ENCODE measurements around the gene EBLN2. TPM values are rescaled to one million over a fixed set of nuclear protein-coding genes. Genes with fewer than 3 reads are reported as not detected.

EBLN2 gene
- polyA plus RNA-seq (ENCODE audit: insufficient read length in 10 of 10), result 1 to 10 TPM; 1.3 to 6.5 (median 2.1) TPM
- long read RNA-seq, donor 1, partial matches to known transcripts, result 0 of 1 reads
- long read RNA-seq, donor 1, other reads (novel, unspliced or antisense), result 0 of 1 reads
- long read RNA-seq, donor 2, result 0 reads
- long read RNA-seq, donor 3, partial matches to known transcripts, result 0 of 1 reads
- long read RNA-seq, donor 3, other reads (novel, unspliced or antisense), result 0 of 1 reads
- long read RNA-seq, donor 4, partial matches to known transcripts, result 0 of 1 reads
- long read RNA-seq, donor 4, other reads (novel, unspliced or antisense), result 0 of 1 reads
- long read RNA-seq, donor 5, partial matches to known transcripts, result 0 of 4 reads
- long read RNA-seq, donor 5, other reads (novel, unspliced or antisense), result 0 of 4 reads
- long read RNA-seq, donor 6, result 0 reads
- long read RNA-seq, donor 7, result 0 reads
- long read RNA-seq, donor 8, result 0 reads
- long read RNA-seq, donor 9, partial matches to known transcripts, result 0 of 1 reads
- long read RNA-seq, donor 9, other reads (novel, unspliced or antisense), result 0 of 1 reads

DNA sequence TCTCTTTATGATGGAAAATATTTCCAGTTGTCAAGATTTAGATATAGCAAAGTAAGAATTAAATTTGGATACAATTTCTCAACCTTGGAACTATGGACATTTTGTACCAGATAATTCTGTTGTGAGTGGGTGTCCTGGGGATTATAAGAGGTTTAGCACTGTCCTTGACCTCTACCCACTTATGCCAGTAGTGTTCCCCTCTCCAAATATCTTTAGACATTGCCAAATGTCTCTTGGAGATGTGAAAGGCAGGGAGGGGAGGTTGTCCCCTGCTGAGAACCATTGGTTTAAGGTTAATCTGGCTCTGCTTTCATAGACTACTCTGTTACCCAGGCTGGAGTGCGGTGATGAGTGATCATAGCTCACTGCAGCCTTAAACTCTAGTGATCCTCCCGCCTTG is at the start of gene EBLN2:
Gene EBLN2, plus strand, starts transcription at position 244 of the 400 bp plus-strand sequence. CDS start 423 bp downstream, outside the sequence.
- DNase-seq, result no peak

DNA sequence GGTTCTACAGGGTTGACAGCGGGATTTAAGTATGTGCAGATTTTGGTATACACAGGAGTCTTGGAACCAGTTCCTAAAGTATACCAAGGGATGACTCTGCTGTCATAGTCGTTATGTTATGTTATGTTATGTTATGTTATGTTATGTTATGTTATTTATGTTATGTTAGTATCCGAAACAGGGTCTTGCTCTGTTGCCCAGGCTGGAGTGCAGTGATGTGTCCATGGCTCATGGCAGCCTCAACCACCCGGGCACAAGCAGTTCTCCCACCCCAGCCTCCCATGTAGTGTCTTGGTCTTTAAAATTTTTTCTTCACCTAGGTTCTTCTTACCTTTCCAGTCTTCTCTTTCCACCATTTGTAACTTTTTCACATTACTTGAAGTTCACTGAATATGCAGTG is 43.2 kb upstream of the EBLN2 start:
- no peak for DNase-seq

DNA sequence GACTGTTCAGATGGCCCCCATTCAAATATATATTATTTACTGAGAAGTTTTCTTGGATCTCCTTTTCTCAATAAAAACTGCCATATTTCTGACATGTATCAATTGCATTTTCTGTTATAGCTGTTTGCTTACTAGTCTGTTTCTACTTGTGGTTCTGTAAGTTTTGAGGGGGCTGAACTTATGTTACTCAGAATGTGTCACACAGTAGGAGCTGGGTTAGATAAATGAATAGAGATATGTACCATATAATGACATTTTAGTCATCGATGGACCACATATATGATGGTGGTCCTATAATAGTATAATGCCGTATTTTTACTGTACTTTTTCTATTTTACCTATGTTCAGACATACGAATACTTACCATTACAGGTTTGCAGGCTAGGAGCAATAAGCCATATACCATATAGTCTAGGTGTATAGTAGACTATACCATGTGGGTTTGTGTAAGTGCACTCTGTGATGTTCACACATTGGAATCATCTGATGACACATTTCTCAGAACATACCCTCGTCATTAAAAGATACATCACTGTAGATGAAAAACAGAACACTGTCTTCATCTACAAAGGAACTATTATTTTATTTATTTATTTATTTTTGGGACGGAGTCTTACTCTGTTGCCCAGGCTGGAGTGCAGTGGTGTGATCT is 42.5 kb upstream of the EBLN2 start:
- no peak for DNase-seq

DNA sequence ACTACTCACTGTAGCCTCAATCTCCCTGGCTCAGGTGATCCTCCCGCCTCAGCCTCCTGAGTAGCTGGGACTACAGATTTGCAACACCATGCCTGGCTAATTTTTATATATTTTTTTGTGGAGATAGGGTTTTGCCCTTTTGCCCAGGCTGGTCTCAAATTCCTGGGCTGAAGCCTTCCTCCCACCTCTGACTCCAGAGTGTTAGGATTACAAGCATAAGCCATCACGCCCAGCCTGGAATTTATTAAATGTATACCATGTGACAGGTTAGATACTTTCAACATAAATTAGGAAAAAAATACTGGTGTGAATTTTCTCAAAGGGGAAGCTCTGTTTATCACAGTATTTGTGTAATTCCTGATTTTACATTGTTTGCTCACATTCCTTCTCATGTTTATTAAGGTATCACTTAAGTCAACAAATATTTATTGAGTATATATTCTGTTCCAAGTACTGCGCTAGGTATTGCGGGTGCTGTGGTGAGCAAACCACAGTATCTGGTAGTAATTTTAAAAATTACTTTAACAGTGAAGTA is 40.1 kb upstream of the EBLN2 start:
- no peak for DNase-seq

DNA sequence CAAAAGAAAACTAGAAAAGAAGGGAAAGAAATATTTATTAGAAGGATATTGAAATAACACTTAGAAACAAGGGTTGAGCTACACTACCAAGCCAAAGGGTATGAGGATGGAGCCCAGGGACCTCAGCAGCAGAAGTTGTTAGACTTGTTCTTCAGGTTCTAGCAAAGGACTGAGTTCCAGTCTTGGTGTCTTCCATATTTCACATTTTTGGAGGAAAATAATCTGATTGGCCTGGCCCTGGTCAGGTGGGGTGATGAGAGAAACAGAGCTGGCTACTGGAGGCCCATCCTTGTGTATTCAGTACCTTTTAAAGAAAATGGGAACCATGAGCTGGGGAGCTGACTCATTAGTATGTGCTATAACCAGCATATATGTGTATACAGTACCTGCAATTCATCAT is 36.6 kb upstream of the EBLN2 start:
- DNase-seq, result no peak

DNA sequence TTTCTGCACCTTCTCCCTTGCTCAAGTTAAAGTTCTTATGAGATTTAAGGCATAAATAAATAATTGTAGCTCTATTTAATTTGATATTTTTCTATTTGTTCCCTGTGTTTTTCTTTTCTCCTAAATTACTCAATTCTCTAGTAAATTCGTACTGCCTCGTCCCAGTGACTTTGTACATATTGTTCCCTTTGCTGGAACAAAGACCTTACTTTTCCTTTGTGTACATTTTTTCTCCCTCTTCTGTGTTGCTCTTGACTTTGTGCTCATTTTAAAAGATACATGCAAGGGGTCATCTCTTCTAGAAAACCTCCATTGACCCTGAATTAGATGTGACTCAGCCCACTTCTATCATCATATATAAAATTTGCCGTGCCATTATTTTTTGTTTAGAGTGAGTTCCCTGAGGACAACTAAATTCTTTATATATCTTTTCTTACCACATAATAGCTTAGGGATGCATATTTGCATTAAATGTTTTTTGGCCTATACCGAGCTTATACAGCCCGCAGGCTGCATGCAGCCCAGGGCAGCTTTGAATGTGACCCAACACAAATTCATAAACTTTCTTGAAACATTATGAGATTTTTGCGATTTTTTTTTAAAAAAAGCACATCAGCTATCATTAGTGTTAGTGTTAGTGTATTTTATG is 35.2 kb upstream of the EBLN2 start:
- DNase-seq, result no peak

DNA sequence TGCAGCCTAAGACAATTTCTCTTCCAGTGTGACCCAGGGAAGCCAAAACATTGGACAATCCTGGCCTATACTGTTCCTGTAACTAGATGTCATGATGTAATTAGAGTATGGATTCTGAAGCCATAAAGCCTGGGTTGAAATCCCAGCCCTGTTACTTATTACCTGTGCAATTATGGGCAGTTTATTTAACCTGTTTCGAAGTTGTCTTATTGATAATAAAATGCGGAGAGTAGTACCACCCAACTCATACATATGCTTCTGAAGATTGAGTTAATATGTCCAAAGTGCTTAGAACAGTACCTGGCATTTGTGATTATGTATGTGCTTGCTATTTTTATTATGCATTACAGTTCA is 34.7 kb upstream of the EBLN2 start:
- DNase-seq, result no peak

DNA sequence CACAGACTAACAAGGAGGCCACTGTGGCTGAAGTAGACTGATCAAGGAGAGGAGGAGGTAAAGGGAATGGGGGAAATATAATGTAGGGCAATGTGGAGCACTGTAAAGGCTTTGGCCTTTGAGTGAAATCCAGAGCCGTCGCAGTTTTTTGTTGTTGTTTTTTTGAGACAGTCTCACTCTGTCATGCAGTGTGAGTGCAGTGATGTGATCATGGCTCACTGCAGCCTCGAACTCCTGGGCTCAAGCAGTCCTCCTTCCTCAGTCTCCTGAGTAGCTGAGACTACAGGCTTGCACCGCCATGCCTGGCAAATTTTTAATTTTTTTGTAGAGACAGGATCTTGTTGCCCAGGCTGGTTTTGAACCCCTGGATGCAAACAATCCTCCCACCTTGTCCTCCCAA is 32.7 kb upstream of the EBLN2 start:
- no peak for DNase-seq

DNA sequence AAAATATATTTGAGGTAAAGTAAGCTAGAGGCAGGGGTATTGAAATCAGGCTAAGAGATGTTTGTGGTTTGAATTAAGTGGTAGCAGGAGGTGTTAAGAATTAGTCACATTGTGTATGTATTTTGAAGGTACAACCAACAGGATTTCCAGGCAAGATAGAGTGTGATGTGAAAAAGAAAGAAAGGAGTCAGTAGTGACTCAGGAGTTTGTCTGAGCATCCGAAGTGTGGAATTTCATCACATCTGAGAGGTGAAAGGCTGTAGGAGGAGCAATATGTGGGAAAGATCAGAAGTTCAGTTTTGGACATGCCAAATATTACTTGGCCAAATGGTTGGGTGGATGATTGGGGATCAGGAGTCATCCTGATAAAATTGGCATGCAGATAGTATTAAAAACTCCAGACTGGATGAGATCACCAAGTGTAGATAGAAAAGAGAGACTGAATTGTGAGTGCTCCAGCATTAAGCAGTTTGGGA is 32.1 kb upstream of the EBLN2 start:
- DNase-seq, result peak; percentile 21 to 68 (median 37)

DNA sequence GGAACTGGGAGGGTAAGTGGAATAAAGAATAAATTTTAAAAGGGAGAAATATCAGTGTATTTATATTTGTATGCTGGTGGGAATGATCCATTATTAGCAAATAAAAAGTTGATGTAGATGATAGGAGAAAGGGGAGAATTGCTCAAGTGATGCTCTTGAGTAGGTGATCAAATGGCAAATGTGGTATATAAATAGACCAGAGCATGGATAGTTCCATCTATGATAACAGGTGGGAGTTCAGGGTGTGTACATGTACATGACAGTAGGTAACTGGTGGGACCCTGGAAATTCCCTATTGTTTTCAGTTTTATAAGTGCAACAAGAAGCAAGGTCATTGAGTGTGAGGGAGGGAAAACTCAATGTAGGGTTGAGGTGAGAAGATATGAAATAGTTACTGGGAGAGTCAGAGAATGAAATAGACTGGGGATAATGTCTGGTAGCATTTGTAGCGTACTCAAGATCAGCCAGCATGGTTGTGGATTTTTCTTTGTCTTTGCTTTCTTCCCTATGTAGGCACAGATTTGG is 31.3 kb upstream of the EBLN2 start:
- no peak for DNase-seq

DNA sequence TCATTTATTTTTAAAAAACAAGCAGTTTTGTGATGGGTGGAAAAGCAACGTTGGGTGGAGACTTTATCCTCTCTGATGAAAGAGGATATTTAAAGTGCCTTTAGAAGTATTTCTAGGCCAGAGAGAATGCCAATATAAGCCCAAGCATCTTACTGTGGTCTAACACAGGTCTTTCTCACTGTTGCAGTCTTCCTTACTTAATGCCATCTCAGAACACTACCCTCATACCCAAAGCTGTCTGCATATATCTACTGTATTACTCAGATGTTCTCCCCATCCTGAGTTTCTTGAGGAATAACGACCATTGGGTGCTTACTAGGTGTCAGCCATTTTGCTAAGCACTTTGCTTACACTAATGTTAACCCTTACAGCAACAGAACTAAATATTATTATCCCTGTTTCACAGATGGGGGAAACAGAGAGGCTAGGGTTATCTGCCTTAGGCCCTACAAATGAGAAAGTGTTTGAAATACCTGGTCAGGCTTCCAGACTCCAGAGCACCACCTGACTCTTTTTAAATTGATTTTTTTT is 29.8 kb upstream of the EBLN2 start:
- no peak for DNase-seq

DNA sequence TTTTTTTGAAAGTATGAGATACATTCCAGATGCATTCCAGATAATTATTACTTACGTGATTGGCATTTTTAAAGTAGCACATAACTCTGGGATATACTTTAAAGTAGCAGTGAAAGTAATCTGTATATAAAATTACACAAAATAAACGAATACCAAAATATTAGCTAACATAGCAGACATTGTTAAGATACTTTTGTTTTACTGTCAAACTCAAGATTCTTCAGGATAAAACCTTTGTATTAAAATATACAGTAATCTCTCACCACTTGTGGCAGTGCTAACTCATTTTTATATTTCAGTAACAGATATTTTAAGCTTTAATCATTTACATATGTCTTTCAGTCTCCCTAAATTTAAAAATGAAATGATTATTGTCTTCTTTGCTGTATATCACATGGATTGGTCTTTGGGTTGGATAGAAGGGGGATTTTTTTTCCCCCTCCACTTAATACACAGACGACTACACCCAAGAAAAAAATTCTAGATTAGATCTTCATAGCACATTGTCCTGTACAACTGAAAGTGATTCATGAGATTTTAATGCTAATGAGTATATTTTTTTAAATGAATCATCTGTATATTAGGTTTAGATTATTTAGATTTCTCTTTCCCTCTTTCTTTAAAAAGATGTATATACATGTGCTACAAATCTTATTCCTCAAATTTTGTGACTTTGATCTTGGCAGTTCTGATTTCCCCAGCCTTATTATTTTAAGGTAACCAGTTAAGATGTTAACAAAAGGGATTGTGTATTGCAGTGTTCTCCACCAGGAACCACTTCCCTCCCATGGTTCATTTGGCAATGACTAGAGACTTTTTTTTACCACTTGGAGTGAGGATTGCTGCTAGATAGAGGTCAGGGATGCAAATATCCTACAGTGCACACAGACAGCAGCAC is 24.5 kb upstream of the EBLN2 start:
- DNase-seq, result no peak

DNA sequence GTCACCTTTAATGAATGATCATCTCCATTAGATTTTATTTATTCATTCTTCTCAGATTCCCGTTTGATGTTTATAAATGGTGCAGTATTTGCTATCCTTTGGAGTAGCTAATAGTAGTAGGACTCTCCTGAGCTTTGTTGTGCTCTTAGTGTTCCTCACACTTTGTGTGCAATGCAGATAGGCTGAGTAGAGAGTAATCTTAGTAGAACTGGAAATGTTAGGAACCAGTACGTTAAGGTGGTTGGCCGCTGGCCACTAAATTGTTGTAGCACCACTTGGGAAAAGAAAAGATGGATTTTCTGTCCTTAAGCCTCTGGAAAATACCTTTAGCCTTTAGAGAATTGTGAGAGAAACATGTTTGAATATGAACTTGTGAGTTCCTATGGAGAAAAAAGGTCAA is 19.9 kb upstream of the EBLN2 start:
- DNase-seq, result peak in 1 of 3 donors; percentile 8

DNA sequence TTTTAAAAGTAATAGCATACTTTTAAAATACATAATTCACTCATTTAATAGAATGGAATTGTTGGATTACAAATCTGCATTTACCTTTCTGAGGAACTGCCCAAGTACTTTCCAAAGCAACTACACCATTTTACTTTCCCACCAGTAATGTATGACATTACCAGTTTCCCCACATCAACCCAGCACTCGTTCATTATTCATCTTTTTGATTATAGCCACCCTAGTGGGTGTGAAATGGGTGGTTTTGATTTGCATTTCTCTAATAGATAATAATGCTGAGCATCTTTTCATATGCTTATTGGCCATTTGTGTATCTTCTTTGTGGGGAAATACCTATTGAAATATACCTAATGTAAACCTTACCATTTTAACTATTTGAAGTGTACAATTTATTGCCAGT is 18.0 kb upstream of the EBLN2 start:
- DNase-seq, result no peak

DNA sequence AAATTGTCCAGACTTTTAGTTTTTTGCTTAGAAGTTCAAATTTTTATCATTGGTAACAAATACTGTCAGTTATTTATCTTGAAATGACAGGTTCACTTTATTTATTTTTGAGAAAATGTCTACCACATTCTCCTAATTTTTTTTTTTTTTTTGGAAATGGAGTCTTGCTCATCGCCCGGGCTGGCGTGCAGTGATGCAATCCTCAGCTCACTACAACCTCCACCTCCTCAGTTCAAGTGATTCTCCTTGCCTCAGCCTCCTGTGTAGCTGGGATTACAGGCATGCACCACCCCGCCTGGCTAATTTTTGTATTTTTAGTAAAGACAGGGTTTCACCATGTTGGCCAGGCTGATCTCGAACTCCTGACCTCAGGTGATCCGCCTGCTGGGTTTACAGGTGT is 16.1 kb upstream of the EBLN2 start:
- DNase-seq, result no peak

DNA sequence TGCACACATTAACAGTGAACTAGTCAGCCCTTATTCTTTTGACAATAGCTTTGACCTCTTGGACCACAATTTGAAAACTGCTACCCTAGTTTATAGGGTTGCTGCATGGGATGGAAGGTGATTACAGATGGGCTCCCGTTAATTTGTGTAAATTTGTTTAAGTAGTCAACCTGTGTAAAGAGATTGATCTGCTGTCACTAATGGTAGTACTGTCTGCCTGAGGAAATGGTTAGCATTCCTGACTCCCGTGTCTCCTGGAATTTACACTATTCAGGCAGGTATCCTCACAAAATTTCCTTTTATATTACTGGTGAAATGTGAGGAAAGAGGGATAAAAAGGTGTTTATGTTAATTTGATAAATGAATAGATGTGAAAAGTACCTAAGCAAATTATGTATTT is 15.3 kb upstream of the EBLN2 start:
- no peak for DNase-seq

DNA sequence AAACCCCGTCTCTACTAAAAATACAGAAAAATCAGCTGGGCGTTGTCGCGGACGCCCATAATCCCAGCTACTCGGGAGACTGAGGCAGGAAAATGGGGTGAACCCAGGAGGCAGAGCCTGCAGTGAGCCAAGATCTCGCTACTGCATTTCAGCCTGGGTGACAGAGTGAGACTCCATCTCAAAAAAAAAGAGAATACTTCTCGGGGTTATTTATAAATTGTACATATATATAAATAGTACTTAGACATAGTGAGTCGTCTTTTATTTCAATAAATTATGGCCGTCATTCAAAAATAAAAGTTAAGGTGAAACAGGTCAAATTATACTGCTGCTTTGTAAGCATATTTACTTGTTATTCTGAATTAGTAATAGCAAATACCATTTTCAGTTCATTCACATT is 12.1 kb upstream of the EBLN2 start:
- no peak for DNase-seq

DNA sequence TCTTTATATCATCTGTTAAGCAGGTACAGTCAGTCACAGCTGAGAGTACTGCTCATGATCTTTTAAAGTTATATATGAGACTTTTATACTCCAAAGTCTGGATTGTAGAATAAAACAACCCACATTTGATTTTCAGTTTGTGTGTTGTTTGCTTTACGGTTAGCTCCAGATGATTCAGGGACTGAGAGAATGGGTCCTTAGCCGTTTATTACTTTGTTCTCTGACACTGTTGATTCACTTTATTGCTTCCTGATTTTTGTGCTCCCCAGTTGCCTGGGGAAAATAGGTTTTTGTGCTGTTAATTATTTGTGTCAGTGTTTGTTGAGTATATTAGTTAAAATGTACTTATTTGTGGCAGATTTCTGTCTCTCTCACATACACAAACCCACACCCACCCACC is 8.6 kb upstream of the EBLN2 start:
- no peak for DNase-seq

DNA sequence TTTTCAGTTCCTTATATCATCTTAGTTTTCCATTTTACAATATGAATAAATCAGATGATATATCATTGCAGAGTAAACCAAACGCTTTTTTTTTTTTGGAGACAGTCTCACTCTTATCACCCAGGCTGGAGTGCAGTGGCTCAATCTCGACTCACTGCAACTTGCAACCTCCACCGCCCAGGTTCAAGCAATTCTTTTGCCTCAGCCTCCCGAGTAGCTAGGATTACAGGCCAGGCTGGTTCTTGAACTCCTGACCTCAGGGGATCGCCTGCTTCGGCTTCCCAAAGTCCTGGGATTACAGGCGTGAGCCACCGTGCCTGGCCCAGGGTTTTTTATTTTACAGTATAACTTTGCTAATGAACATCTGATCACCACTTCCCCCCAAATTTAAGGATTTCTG is 5.9 kb upstream of the EBLN2 start:
- no peak for DNase-seq

DNA sequence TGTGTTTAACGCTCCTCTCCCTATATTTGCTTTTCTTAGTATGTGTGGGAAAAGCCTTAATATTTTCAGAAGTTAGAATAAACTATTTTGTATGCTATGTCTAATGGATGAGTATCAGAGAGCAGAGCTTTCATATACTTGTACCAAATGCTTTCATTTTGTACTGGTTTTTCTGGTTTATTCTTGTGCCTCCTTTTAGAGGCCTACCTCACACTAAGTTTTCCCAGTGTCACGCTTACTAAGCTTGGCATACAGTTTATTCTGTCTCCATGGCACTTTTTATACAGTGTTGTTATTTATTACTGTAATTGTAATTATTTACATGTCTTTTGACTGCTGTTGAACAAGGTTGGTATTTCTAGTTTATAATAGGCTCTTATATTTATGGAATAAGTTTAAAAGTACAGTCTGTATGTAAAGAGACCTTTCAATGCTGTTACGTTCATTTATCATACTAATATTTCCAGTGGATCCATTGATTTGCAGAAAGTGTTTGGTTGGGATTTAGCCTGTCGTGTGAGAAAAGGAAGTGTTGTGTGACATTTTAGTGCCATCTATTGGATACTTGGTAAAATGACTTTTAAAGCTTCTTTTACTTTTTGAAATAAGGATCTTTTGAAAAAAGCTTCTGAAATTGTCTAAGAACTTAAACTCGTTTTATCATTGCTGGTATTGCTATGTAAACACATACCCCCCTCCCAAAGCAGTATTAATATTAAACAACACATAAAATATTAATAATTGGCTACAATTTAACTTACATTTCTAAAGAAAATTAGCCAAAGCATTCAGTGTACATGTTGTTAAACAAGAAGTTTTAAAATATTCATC is 5.2 kb upstream of the EBLN2 start:
- peak in 2 of 3 donors; percentile 35 to 44 for DNase-seq

All from muscle of back (tissue), 13 donors.